HepG2 (cell line): ENCODE measurements around the gene GUCY2C. TPM values are rescaled to one million over a fixed set of nuclear protein-coding genes. Genes with fewer than 3 reads are reported as not detected.

Experiments used
- ATAC-seq: fragments of 200-7000 bp; cut with Tn5 transposase; 3 replicates; pipeline ENCODE4 v1.9.1; 2020; ENCODE audit warnings: mild to moderate bottlenecking, moderate library complexity
- BruUV-seq: library from RNA; stranded (reverse); fragments of 400-500 nt; replicated peaks from 2 replicates; lab custom pipeline; 2021; lab: Mats Ljungman, UMichigan
- CTCF ChIA-PET: fragments of 300-600 bp; formaldehyde crosslinking; extraction: SDS; loops from one replicate; lab custom pipeline; 2021; ENCODE audit warnings: low total read pairs, inconsistent platforms, low intra/inter-chr PET ratio; lab: Yijun Ruan, JAX
- POLR2A ChIA-PET: fragments of 350-600 bp; sonication (Branson Sonifier 250); formaldehyde crosslinking; loops from one replicate; lab custom pipeline; 2020; ENCODE audit warnings: antibody characterized with exemption, inconsistent platforms; lab: Yijun Ruan, JAX
- DNase-seq: peaks from one replicate; pipeline ENCODE4 v3.0.0-alpha.2; 2015; ENCODE audit warnings: low spot score
- FAIRE-seq: peaks from 3 replicates; lab custom pipeline; 2011; peaks lifted over from hg19 to GRCh38; lab: Jason Lieb, UNC
- H2AFZ ChIP-seq: one replicate; pipeline ENCODE4 v1.6.1; 2011; ENCODE audit warnings: low read length, inconsistent platforms
- H3K27ac ChIP-seq: fragments of 300-600 bp; 3 replicates; pipeline ENCODE4 v1.8.0; 2011; ENCODE audit warnings: mixed run types, mild to moderate bottlenecking, mixed read lengths, low read length, inconsistent platforms; ENCODE audit not compliant: insufficient read depth; ENCODE audit errors: extremely low read length
- H3K27me3 ChIP-seq, 2 experiments: fragments of 200-600 bp in 1 of 2; 2 replicates in 1 of 2; 3 replicates in 1 of 2; pipeline versions ENCODE4 v1.6.0 to v1.8.0; 2011; ENCODE audit warnings: low read length in 2 of 2, mild to moderate bottlenecking in 2 of 2, moderate library complexity in 2 of 2, inconsistent platforms in 1 of 2; ENCODE audit not compliant: insufficient read depth in 2 of 2, control insufficient read depth in 1 of 2
- H3K36me3 ChIP-seq, 2 experiments: fragments of 200-600 bp in 1 of 2; replicated peaks in 1 of 2; 2 replicates in 1 of 2; 3 replicates in 1 of 2; pipeline versions ENCODE4 v1.5.1 to v1.8.0; 2011; ENCODE audit warnings: low read length in 2 of 2, inconsistent platforms in 1 of 2; ENCODE audit not compliant: insufficient read depth in 2 of 2, control insufficient read depth in 1 of 2
- H3K4me1 ChIP-seq: 2 replicates; pipeline ENCODE4 v1.5.1; 2012; ENCODE audit warnings: low read length, inconsistent platforms; ENCODE audit not compliant: insufficient read depth
- H3K4me2 ChIP-seq: 2 replicates; pipeline ENCODE4 v1.6.0; 2011; ENCODE audit warnings: low read depth, low read length, inconsistent platforms
- H3K4me3 ChIP-seq, 3 experiments: fragments of 200-600 bp in 1 of 3; sonication (generic), shearing (Covaris generic) in 1 of 3; replicated peaks in 1 of 3; 2 replicates each; pipeline ENCODE4 v1.5.1; 2011 to 2016; ENCODE audit warnings: low read length in 3 of 3, inconsistent platforms in 2 of 3, low read depth in 2 of 3, mild to moderate bottlenecking in 2 of 3, control low read depth in 1 of 3, mixed read lengths in 1 of 3; ENCODE audit not compliant: insufficient read depth in 1 of 3
- H3K79me2 ChIP-seq: one replicate; pipeline ENCODE4 v1.6.1; 2011; ENCODE audit warnings: low read length, inconsistent platforms; ENCODE audit not compliant: insufficient read depth
- H3K9ac ChIP-seq: 2 replicates; pipeline ENCODE4 v1.6.0; 2011; ENCODE audit warnings: mild to moderate bottlenecking, low read depth, low read length, inconsistent platforms; ENCODE audit not compliant: insufficient read depth
- H3K9me3 ChIP-seq: 2 replicates; pipeline ENCODE4 v1.5.1; 2012; ENCODE audit warnings: mild to moderate bottlenecking, low read length
- H4K20me1 ChIP-seq: 2 replicates; pipeline ENCODE4 v1.6.0; 2011; ENCODE audit warnings: inconsistent platforms, mild to moderate bottlenecking, low read length, moderate library complexity; ENCODE audit not compliant: insufficient read depth
- CCDC6 ChIP-seq: sonication (generic); formaldehyde crosslinking; IDR thresholded peaks from 2 replicates; pipeline ENCODE4 v1.8.1; 2022; ENCODE audit warnings: mild to moderate bottlenecking, missing genetic modification reagents, moderate library complexity
- DNMT1 ChIP-seq: sonication (generic); formaldehyde crosslinking; IDR thresholded peaks from 2 replicates; pipeline ENCODE4 v1.5.1; 2020; ENCODE audit warnings: mild to moderate bottlenecking, missing genetic modification reagents
- FOXA1 ChIP-seq, 2 experiments: fragments of 450-650 bp in 1 of 2; sonication (generic) in 1 of 2; formaldehyde crosslinking in 1 of 2; IDR thresholded peaks; 2 replicates each; pipeline versions ENCODE4 v1.4.0 to v1.6.1; 2016 to 2020; ENCODE audit warnings: missing genetic modification reagents in 1 of 2
- SIX4 ChIP-seq: sonication (generic); formaldehyde crosslinking; IDR thresholded peaks from 2 replicates; pipeline ENCODE4 v1.4.0; 2020; ENCODE audit warnings: missing genetic modification reagents
- TCF12 ChIP-seq, 2 experiments: fragments of 450-650 bp in 1 of 2; sonication (generic) in 1 of 2; formaldehyde crosslinking in 1 of 2; IDR thresholded peaks; 2 replicates each; pipeline versions ENCODE4 v1.6.1 to v1.8.0; 2017 to 2022; ENCODE audit warnings: antibody characterized with exemption in 1 of 2, mild to moderate bottlenecking in 1 of 2, missing genetic modification reagents in 1 of 2, moderate library complexity in 1 of 2
- ZNF121 ChIP-seq: sonication (generic); formaldehyde crosslinking; IDR thresholded peaks from 2 replicates; pipeline ENCODE4 v1.5.0; 2020; ENCODE audit warnings: mild to moderate bottlenecking, missing genetic modification reagents
- ZNF234 ChIP-seq: sonication (generic); formaldehyde crosslinking; conservative IDR thresholded peaks from 2 replicates; pipeline ENCODE4 v1.5.1; 2020; ENCODE audit warnings: mild to moderate bottlenecking, missing genetic modification reagents
- ZNF550 ChIP-seq: sonication (generic); formaldehyde crosslinking; IDR thresholded peaks from 2 replicates; pipeline ENCODE4 v1.4.0; 2020; ENCODE audit warnings: mild to moderate bottlenecking, missing genetic modification reagents, borderline replicate concordance
- WGBS: methylation state at CpG from one replicate; pipeline ENCODE4 v1.1.6; 2017; ENCODE audit warnings: low lambda C conversion rate; 5-methylcytosine and 5-hydroxymethylcytosine counted together
- in situ Hi-C: cut with HindIII; loops from 2 replicates; pipeline ENCODE4 v1.10.0; 2017; ENCODE audit warnings: low pct_unique_long_range_greater_than_20kb; ENCODE audit not compliant: extremely low pct_ligation_motif_present
- intact Hi-C: fragments of 100-400 bp; cut with micrococcal nuclease; formaldehyde crosslinking; loops from one replicate; pipeline ENCODE4 v1.10.0; 2022; ENCODE audit not compliant: unreplicated experiment
- polyA plus RNA-seq, 8 experiments: library from polyadenylated mRNA; depleted of rRNA in 3 of 8; stranded (reverse) in 7 of 8; unstranded in 1 of 8; fragments of >200 nt; fragmentation: Illumina TruSeq in 4 of 8; extraction: Trizol in 4 of 8; gene quantifications; 2 replicates each; pipeline versions ENCODE4 v1.2.1 to v1.2.3, GENCODE V29; 2011 to 2016; ENCODE audit warnings: low read depth in 4 of 8, missing spikeins in 1 of 8, mixed read lengths in 1 of 8; ENCODE audit not compliant: insufficient read depth in 1 of 8
- total RNA-seq, 5 experiments: library from RNA; depleted of rRNA; stranded (reverse); fragments of >200 nt; fragmentation: Illumina TruSeq; extraction: Trizol; gene quantifications; 2 replicates each; pipeline ENCODE4 v1.2.3, GENCODE V29; 2016; ENCODE audit warnings: low read depth in 1 of 5
- TF ChIP-seq, protein P1 (sequence below): sonication (generic); formaldehyde crosslinking; IDR thresholded peaks from 2 replicates; pipeline ENCODE4 v1.4.0; 2020; ENCODE audit warnings: mild to moderate bottlenecking, missing genetic modification reagents

The GUCY2C gene
- total and polyA plus RNA-seq, 2 of the 13 experiments (the other 11 are each of a cell fraction or from before 2014, with no cell fraction given): not detected

DNA sequence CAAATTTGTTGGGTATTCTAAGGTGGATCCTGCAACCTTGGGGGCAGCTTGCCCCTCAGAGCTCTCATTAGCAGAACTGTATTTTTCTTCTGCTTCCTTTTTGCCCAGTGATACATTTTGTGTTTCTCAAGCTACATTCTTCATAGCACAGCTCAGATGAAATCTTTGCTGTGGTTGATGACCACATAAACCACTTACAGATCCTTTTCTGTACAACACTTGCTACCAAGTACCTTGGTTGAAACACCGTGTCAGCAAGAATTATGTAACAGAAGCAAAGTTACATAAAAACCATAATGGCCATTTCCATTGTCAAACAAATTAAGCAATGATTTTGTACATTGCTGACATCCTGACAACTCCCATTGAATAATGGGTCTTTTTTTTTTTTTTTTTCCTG is 119.1 kb downstream of the GUCY2C start (continued):
- TF ChIP-seq CCDC6 (CRISPR knock-in tag) (no peak), ZNF550 (CRISPR knock-in tag) (no peak)

DNA sequence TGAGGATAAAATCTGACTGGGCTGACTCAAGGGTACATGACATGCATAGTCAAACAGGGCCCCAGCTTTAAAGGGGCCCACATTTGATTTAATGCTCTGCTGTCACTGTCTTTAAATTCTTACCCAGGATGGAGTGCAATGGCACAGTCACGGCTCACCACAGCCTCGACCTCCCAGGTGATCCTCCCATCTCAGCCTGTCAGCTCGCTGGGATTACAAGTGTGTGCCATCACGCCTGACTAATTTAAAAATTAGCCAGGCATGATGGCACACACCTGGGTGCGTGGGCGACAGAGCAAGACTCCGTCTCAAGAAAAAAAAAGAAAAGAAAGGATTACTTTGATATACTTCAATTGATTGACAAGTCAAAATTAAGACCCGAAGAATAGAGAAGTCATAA is 119.5 kb downstream of the GUCY2C start:
- Histone ChIP-seq H3K27ac (no peak overlapping the region), H3K36me3 (no peaks in the 10 kb centered on the region), H3K9ac (no peak overlapping the region), H3K27me3 (no peaks in the 10 kb centered on the region), H3K4me3 (no peak overlapping the region), H4K20me1 (no peaks in the 10 kb centered on the region), H2AFZ (no peak overlapping the region), H3K4me2 (no peak overlapping the region), H3K4me1 (no peaks in the 10 kb centered on the region), H3K79me2 (no peaks in the 10 kb centered on the region), H3K9me3 (no peaks in the 10 kb centered on the region)
- DNase-seq (no peak), FAIRE-seq (no peak), ATAC-seq (no peak)
- 3% methylated on average over 8 of the region's 8 CpGs for WGBS
- BruUV-seq: no TSS peak
- intact Hi-C loops: no loop called here
- TF ChIP-seq ZNF234 (CRISPR knock-in tag): no peak
- TF ChIP-seq DNMT1 (CRISPR knock-in tag): no peak
- TF ChIP-seq FOXA1 (IDR thresholded peaks at IDR 0.05): no peak
- no peak for TF ChIP-seq FOXA1 (CRISPR knock-in tag; IDR thresholded peaks at IDR 0.05)
- no peak for TF ChIP-seq SIX4 (CRISPR knock-in tag)
- no peak for TF ChIP-seq TCF12 (IDR thresholded peaks at IDR 0.05)
- TF ChIP-seq TCF12 (CRISPR knock-in tag; IDR thresholded peaks at IDR 0.05): no peak
- TF ChIP-seq ZNF121 (CRISPR knock-in tag): no peak
- TF ChIP-seq, protein P1, sequence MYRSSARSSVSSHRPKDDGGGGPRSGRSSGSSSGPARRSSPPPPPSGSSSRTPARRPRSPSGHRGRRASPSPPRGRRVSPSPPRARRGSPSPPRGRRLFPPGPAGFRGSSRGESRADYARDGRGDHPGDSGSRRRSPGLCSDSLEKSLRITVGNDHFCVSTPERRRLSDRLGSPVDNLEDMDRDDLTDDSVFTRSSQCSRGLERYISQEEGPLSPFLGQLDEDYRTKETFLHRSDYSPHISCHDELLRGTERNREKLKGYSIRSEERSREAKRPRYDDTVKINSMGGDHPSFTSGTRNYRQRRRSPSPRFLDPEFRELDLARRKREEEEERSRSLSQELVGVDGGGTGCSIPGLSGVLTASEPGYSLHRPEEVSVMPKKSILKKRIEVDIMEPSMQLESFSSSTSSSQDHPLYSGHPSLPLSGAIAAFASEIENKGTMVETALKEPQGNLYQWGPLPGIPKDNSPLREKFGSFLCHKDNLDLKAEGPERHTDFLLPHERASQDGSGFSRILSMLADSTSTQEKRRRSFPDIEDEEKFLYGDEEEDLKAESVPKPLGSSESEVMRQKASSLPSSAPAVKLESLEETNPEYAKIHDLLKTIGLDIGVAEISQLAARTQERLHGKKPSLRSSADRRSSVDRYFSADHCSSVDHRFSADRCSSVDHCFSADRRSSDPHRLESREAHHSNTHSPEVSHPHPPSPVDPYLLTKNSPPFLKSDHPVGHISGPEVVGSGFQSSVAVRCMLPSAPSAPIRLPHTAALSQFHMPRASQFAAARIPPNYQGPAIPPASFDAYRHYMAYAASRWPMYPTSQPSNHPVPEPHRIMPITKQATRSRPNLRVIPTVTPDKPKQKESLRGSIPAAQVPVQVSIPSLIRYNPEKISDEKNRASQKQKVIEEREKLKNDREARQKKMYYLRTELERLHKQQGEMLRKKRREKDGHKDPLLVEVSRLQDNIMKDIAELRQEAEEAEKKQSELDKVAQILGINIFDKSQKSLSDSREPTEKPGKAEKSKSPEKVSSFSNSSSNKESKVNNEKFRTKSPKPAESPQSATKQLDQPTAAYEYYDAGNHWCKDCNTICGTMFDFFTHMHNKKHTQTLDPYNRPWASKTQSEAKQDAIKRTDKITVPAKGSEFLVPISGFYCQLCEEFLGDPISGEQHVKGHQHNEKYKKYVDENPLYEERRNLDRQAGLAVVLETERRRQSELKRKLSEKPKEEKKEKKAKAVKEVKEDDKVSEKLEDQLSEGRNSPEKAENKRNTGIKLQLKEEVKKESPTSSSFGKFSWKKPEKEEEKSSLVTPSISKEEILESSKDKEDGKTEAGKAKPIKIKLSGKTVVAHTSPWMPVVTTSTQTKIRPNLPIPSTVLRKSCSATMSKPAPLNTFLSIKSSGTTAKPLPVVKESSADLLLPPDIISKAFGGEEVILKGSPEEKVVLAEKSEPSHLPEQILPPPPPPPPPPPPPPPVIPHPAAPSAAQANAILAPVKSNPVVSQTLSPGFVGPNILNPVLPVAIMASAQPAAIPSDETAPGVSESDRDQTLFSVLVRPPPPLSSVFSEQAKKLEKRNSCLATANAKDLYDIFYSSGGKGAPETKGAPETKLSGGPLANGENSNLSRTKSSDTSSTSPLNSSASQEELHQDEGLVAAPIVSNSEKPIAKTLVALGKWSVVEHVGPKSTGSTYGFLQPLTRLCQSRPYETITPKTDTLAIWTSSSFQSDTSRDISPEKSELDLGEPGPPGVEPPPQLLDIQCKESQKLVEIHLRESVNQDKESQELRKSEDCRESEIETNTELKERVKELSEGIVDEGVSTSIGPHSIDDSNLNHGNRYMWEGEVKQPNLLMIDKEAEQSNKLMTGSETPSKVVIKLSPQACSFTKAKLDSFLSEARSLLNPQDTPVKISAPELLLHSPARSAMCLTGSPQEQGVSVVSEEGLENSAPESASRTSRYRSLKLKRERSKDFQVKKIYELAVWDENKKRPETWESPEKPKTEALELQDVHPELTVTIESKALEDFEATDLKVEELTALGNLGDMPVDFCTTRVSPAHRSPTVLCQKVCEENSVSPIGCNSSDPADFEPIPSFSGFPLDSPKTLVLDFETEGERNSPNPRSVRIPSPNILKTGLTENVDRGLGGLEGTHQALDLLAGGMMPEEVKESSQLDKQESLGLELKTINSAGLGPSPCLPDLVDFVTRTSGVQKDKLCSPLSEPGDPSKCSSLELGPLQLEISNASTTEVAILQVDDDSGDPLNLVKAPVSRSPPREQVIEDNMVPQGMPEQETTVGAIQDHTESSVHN (CRISPR knock-in tag): no peak
- POLR2A ChIA-PET: no interaction called here
- CTCF ChIA-PET: no interaction called here
- in situ Hi-C loops: no loop called here
